HCT116 (cell line): ENCODE results near the gene SLCO2A1. TPM values are rescaled to one million over a fixed set of nuclear protein-coding genes. Genes with fewer than 3 reads are reported as not detected.

Experiments used
- ATAC-seq: fragments of 200-7000 bp; cut with Tn5 transposase; 2 replicates; pipeline ENCODE4 v1.9.1; 2020; ENCODE audit warnings: mild to moderate bottlenecking, moderate library complexity
- BruUV-seq: library from RNA; stranded (reverse); fragments of 400-500 nt; replicated peaks from 2 replicates; lab custom pipeline; 2021; lab: Mats Ljungman, UMichigan
- CTCF ChIA-PET: fragments of 300-600 bp; sonication (Branson Sonifier 250); formaldehyde crosslinking; loops from one replicate; lab custom pipeline; 2021; ENCODE audit warnings: antibody characterized with exemption; lab: Charles Lee
- POLR2A ChIA-PET: fragments of 300-600, 350-600 bp; sonication (Branson Sonifier 250); formaldehyde crosslinking; loops from one replicate; lab custom pipeline; 2021; ENCODE audit warnings: antibody characterized with exemption; lab: Charles Lee
- RAD21 ChIA-PET, 2 experiments: fragments of 300-600 bp; sonication (Branson Sonifier 250); formaldehyde crosslinking; loops; one replicate each; lab custom pipeline; 2023; ENCODE audit warnings: low total read pairs in 2 of 2; ENCODE audit not compliant: uncharacterized antibody in 2 of 2, unreplicated experiment in 2 of 2, low non-redundant PET in 1 of 2; lab: Charles Lee
- DNase-seq: peaks from one replicate; pipeline ENCODE4 v3.0.0-alpha.2; 2010; ENCODE audit warnings: low read depth, low spot score
- H2AFZ ChIP-seq: fragments of 200-600 bp; shearing (Covaris generic), sonication (generic); 2 replicates; pipeline ENCODE4 v1.6.1; 2017; ENCODE audit warnings: low read depth, mixed run types, mixed read lengths, antibody characterized with exemption, low read length; ENCODE audit not compliant: poor library complexity, severe bottlenecking
- H3K27ac ChIP-seq: 2 replicates; pipeline ENCODE4 v1.5.1; 2012; ENCODE audit warnings: low read depth, low read length
- H3K27me3 ChIP-seq: fragments of 200-600 bp; sonication (generic); 2 replicates; pipeline ENCODE4 v1.6.1; 2016; ENCODE audit warnings: mixed run types, low read length, mixed read lengths; ENCODE audit not compliant: insufficient read depth
- H3K36me3 ChIP-seq, 2 experiments: fragments of 200-500 bp in 1 of 2; fragments of 200-600 bp in 1 of 2; sonication (Bioruptor generic) in 1 of 2; sonication (generic) in 1 of 2; 2 replicates each; pipeline versions ENCODE4 v1.5.1 to v1.6.1; 2014 to 2016; ENCODE audit warnings: low read length in 2 of 2, inconsistent platforms in 1 of 2, mixed read lengths in 1 of 2, mixed run types in 1 of 2; ENCODE audit not compliant: insufficient read depth in 2 of 2, control insufficient read depth in 1 of 2
- H3K4me1 ChIP-seq, 2 experiments: fragments of 200-600 bp in 1 of 2; sonication (generic) in 1 of 2; 2 replicates each; pipeline versions ENCODE4 v1.5.1 to v1.6.1; 2012 to 2017; ENCODE audit warnings: low read length in 2 of 2, inconsistent platforms in 1 of 2, mild to moderate bottlenecking in 1 of 2, mixed read lengths in 1 of 2, mixed run types in 1 of 2, moderate library complexity in 1 of 2; ENCODE audit not compliant: insufficient read depth in 2 of 2, control insufficient read depth in 1 of 2
- H3K4me2 ChIP-seq: fragments of 200-600 bp; sonication (generic); 2 replicates; pipeline ENCODE4 v1.6.1; 2017; ENCODE audit warnings: mixed run types, low read length, mixed read lengths
- H3K4me3 ChIP-seq, 2 experiments: fragments of 200-600 bp in 1 of 2; sonication (generic) in 1 of 2; replicated peaks in 1 of 2; 2 replicates each; pipeline ENCODE4 v1.5.1; 2011 to 2016; ENCODE audit warnings: low read length in 2 of 2, control low read depth in 1 of 2, low read depth in 1 of 2, mild to moderate bottlenecking in 1 of 2, mixed read lengths in 1 of 2, mixed run types in 1 of 2
- H3K79me2 ChIP-seq: fragments of 200-600 bp; sonication (generic); 2 replicates; pipeline ENCODE4 v1.6.1; 2017; ENCODE audit warnings: mild to moderate bottlenecking, mixed run types, low read length, moderate library complexity, mixed read lengths; ENCODE audit not compliant: insufficient read depth
- H3K9ac ChIP-seq: fragments of 200-600 bp; sonication (generic); 2 replicates; pipeline ENCODE4 v1.6.1; 2016; ENCODE audit warnings: low read length, mixed read lengths
- H3K9me2 ChIP-seq: fragments of 200-600 bp; sonication (generic), shearing (Covaris generic); 2 replicates; pipeline ENCODE4 v1.6.1; 2017; ENCODE audit warnings: mixed run types, mild to moderate bottlenecking, moderate library complexity; ENCODE audit not compliant: insufficient read depth
- H3K9me3 ChIP-seq, 2 experiments: fragments of 200-500 bp in 1 of 2; fragments of 200-600 bp in 1 of 2; sonication (Bioruptor generic) in 1 of 2; sonication (generic) in 1 of 2; 2 replicates each; pipeline ENCODE4 v1.6.1; 2014 to 2017; ENCODE audit warnings: low read length in 2 of 2, mixed read lengths in 2 of 2, inconsistent platforms in 1 of 2, low read depth in 1 of 2, mild to moderate bottlenecking in 1 of 2, mixed run types in 1 of 2, moderate library complexity in 1 of 2; ENCODE audit not compliant: control insufficient read depth in 1 of 2, insufficient read depth in 1 of 2
- H4K20me1 ChIP-seq: fragments of 200-600 bp; sonication (generic), shearing (Covaris generic); 2 replicates; pipeline ENCODE4 v1.6.1; 2017; ENCODE audit warnings: mixed run types, mild to moderate bottlenecking, moderate library complexity; ENCODE audit not compliant: insufficient read depth
- ELF1 ChIP-seq: IDR thresholded peaks from 2 replicates; pipeline ENCODE4 v1.6.1; 2012; ENCODE audit warnings: low read depth, borderline replicate concordance
- EZH2 ChIP-seq: fragments of 200-600 bp; sonication (generic); IDR thresholded peaks from 2 replicates; pipeline ENCODE4 v1.6.1; 2017; ENCODE audit warnings: antibody characterized with exemption, mixed run types
- EZH2phosphoT487 ChIP-seq: fragments of 200-600 bp; IDR thresholded peaks from 2 replicates; pipeline ENCODE4 v1.6.1; 2018; ENCODE audit warnings: antibody characterized with exemption, borderline replicate concordance
- FOSL1 ChIP-seq: IDR thresholded peaks from 2 replicates; pipeline ENCODE4 v1.6.1; 2012; ENCODE audit warnings: low read depth
- POLR2A ChIP-seq: IDR thresholded peaks from 2 replicates; pipeline ENCODE4 v1.7.0; 2011; ENCODE audit warnings: borderline replicate concordance; ENCODE audit not compliant: insufficient read depth, insufficient read length; ENCODE audit errors: extremely low read depth
- RAD21 ChIP-seq: IDR thresholded peaks from 2 replicates; pipeline ENCODE4 v1.6.1; 2012; ENCODE audit warnings: low read depth, mild to moderate bottlenecking
- SP1 ChIP-seq: IDR thresholded peaks from 2 replicates; pipeline ENCODE4 v1.6.1; 2012; ENCODE audit warnings: low read depth
- SRF ChIP-seq: IDR thresholded peaks from 2 replicates; pipeline ENCODE4 v1.6.1; 2012; ENCODE audit warnings: low read depth
- ZFX ChIP-seq: fragments of 450-650 bp; IDR thresholded peaks from 2 replicates; pipeline ENCODE4 v1.6.1; 2017
- intact Hi-C: fragments of 100-400 bp; cut with micrococcal nuclease; formaldehyde crosslinking; loops from 2 replicates; pipeline ENCODE4 v1.10.0; 2022
- total RNA-seq: library from RNA; stranded (reverse); gene quantifications from one replicate; pipeline ENCODE4 v1.2.1, GENCODE V29; 2021; ENCODE audit not compliant: unreplicated experiment
- TF ChIP-seq, protein P1 (sequence below): IDR thresholded peaks from 2 replicates; pipeline ENCODE4 v1.6.1; 2012
- TF ChIP-seq, protein P2 (sequence below): IDR thresholded peaks from 2 replicates; pipeline ENCODE4 v1.6.1; 2011; ENCODE audit warnings: mild to moderate bottlenecking, low read length, moderate library complexity; ENCODE audit not compliant: insufficient replicate concordance; ENCODE audit errors: extremely low read depth
- TF ChIP-seq, protein P3 (sequence below), 3 experiments: fragments of 200-600 bp in 1 of 3; sonication (generic) in 1 of 3; IDR thresholded peaks in 2 of 3; conservative IDR thresholded peaks in 1 of 3; 2 replicates each; pipeline ENCODE4 v1.5.1; 2012 to 2017; ENCODE audit warnings: low read depth in 2 of 3, low read length in 2 of 3, antibody characterized with exemption in 1 of 3, borderline replicate concordance in 1 of 3, control low read depth in 1 of 3, mild to moderate bottlenecking in 1 of 3, mixed read lengths in 1 of 3, mixed run types in 1 of 3, moderate library complexity in 1 of 3; ENCODE audit not compliant: insufficient read depth in 1 of 3
- TF ChIP-seq, protein P4 (sequence below): IDR thresholded peaks from 2 replicates; pipeline ENCODE4 v1.6.1; 2012; ENCODE audit warnings: low read depth

The SLCO2A1 gene
- total RNA-seq, 1 experiment from 2014 or later: 0.52 TPM

GRCh38 chr3:133880886-133881455, 148.8 kb downstream of the SLCO2A1 start:
- H3K9me3 ChIP-seq: no peaks in the 10 kb centered on the region
- no peak for ATAC-seq
- no peak overlapping the region for H3K27ac ChIP-seq
- CTCF ChIA-PET: no interaction called here
- H3K4me3 ChIP-seq: no peak overlapping the region
- no peak overlapping the region for H3K4me2 ChIP-seq
- POLR2A ChIA-PET: no interaction called here
- H3K27me3 ChIP-seq: no peaks in the 10 kb centered on the region
- no peak for DNase-seq
- no TSS peak for BruUV-seq
- peaks cover 0 to 9% of the 10 kb centered on the region in 2 experiments; a peak in 3 of 4 replicates for H3K4me1 ChIP-seq
- H2AFZ ChIP-seq: no peak overlapping the region
- H3K36me3 ChIP-seq: no peaks in the 10 kb centered on the region
- H3K9me2 ChIP-seq: no peaks in the 10 kb centered on the region
- TF ChIP-seq, protein P1, sequence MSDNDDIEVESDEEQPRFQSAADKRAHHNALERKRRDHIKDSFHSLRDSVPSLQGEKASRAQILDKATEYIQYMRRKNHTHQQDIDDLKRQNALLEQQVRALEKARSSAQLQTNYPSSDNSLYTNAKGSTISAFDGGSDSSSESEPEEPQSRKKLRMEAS: no peak
- no peak for TF ChIP-seq RAD21
- intact Hi-C loops: no loop called here
- H4K20me1 ChIP-seq: no peaks in the 10 kb centered on the region
- RAD21 ChIA-PET: no interaction called here
- no peak overlapping the region for H3K9ac ChIP-seq
- no peaks in the 10 kb centered on the region for H3K79me2 ChIP-seq

DNA sequence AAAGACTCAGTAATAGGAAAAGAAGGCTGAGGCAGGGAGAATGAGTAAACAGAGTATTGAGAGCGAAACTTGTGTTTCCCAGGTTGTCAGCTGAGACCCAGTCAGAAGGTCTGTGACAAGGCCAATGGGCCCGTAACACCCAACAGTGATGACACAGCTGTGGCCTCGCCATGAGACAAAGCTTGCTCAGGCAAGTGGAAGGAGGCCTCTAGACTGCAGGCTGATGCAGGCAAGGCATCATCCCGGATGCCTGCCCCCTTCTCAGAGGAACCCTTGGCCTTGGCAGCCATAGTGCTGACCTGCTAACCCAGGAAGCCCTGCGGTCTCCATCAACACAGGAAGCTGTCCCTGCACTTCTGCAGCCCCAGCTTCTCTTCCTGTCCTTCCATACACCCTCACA, 149.4 kb downstream of the SLCO2A1 start:
- Histone ChIP-seq H3K27me3 (no peaks in the 10 kb centered on the region), H3K4me3 (no peak overlapping the region), H4K20me1 (no peaks in the 10 kb centered on the region), H3K9ac (no peak overlapping the region), H3K27ac (no peak overlapping the region), H2AFZ (no peak overlapping the region), H3K79me2 (no peaks in the 10 kb centered on the region), H3K9me3 (no peaks in the 10 kb centered on the region), H3K4me1 (peaks cover 0 to 9% of the 10 kb centered on the region in 2 experiments; a peak in 3 of 4 replicates), H3K4me2 (no peak overlapping the region), H3K36me3 (no peaks in the 10 kb centered on the region), H3K9me2 (no peaks in the 10 kb centered on the region)
- no TSS peak for BruUV-seq
- ATAC-seq: no peak
- ChIA-PET RAD21 (no interaction called here), CTCF (no interaction called here), POLR2A (no interaction called here)
- no peak for DNase-seq
- intact Hi-C loops: no loop called here
- TF ChIP-seq EZH2 (no peak), ELF1 (no peak), ZFX (no peak), EZH2phosphoT487 (no peak), SP1 (no peak), POLR2A (no peak), SRF (no peak), FOSL1 (no peak)
- TF ChIP-seq, protein P2, sequence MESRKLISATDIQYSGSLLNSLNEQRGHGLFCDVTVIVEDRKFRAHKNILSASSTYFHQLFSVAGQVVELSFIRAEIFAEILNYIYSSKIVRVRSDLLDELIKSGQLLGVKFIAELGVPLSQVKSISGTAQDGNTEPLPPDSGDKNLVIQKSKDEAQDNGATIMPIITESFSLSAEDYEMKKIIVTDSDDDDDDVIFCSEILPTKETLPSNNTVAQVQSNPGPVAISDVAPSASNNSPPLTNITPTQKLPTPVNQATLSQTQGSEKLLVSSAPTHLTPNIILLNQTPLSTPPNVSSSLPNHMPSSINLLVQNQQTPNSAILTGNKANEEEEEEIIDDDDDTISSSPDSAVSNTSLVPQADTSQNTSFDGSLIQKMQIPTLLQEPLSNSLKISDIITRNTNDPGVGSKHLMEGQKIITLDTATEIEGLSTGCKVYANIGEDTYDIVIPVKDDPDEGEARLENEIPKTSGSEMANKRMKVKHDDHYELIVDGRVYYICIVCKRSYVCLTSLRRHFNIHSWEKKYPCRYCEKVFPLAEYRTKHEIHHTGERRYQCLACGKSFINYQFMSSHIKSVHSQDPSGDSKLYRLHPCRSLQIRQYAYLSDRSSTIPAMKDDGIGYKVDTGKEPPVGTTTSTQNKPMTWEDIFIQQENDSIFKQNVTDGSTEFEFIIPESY: no peak
- TF ChIP-seq, protein P3, sequence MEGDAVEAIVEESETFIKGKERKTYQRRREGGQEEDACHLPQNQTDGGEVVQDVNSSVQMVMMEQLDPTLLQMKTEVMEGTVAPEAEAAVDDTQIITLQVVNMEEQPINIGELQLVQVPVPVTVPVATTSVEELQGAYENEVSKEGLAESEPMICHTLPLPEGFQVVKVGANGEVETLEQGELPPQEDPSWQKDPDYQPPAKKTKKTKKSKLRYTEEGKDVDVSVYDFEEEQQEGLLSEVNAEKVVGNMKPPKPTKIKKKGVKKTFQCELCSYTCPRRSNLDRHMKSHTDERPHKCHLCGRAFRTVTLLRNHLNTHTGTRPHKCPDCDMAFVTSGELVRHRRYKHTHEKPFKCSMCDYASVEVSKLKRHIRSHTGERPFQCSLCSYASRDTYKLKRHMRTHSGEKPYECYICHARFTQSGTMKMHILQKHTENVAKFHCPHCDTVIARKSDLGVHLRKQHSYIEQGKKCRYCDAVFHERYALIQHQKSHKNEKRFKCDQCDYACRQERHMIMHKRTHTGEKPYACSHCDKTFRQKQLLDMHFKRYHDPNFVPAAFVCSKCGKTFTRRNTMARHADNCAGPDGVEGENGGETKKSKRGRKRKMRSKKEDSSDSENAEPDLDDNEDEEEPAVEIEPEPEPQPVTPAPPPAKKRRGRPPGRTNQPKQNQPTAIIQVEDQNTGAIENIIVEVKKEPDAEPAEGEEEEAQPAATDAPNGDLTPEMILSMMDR (IDR thresholded peaks at IDR 0.05 in 2 of 3, conservative IDR thresholded peaks at IDR 0.05 in 1 of 3; ENCODE audit: borderline replicate concordance in 1 of 3, insufficient read depth in 1 of 3, low read depth in 2 of 3, low read length in 2 of 3): no peak
- TF ChIP-seq, protein P4, sequence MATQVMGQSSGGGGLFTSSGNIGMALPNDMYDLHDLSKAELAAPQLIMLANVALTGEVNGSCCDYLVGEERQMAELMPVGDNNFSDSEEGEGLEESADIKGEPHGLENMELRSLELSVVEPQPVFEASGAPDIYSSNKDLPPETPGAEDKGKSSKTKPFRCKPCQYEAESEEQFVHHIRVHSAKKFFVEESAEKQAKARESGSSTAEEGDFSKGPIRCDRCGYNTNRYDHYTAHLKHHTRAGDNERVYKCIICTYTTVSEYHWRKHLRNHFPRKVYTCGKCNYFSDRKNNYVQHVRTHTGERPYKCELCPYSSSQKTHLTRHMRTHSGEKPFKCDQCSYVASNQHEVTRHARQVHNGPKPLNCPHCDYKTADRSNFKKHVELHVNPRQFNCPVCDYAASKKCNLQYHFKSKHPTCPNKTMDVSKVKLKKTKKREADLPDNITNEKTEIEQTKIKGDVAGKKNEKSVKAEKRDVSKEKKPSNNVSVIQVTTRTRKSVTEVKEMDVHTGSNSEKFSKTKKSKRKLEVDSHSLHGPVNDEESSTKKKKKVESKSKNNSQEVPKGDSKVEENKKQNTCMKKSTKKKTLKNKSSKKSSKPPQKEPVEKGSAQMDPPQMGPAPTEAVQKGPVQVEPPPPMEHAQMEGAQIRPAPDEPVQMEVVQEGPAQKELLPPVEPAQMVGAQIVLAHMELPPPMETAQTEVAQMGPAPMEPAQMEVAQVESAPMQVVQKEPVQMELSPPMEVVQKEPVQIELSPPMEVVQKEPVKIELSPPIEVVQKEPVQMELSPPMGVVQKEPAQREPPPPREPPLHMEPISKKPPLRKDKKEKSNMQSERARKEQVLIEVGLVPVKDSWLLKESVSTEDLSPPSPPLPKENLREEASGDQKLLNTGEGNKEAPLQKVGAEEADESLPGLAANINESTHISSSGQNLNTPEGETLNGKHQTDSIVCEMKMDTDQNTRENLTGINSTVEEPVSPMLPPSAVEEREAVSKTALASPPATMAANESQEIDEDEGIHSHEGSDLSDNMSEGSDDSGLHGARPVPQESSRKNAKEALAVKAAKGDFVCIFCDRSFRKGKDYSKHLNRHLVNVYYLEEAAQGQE: no peak
